ENCODE measurements around the gene STARD10. TPM values are rescaled to one million over a fixed set of nuclear protein-coding genes. Genes with fewer than 3 reads are reported as not detected.

STARD10 gene
- total and polyA plus RNA-seq, 9 of the 15 experiments (the other 6 are each of a cell fraction or from before 2014, with no cell fraction given) = 0.15 to 52.9 (median 32.3) TPM

GRCh38 chr11:72736452-72737069 lies 57.3 kb downstream of the STARD10 start (continued):
- TF ChIP-seq MYBL2 (IDR thresholded peaks at IDR 0.05; ENCODE audit: low read depth) (no peak), MYBL2 (CRISPR knock-in tag; IDR thresholded peaks at IDR 0.05; ENCODE audit: borderline replicate concordance) (no peak), PML (IDR thresholded peaks at IDR 0.05; ENCODE audit: low read length) (no peak), ZNF165 (CRISPR knock-in tag; IDR thresholded peaks at IDR 0.05; ENCODE audit: borderline replicate concordance) (no peak), GABPB1 (CRISPR knock-in tag; IDR thresholded peaks at IDR 0.05) (no peak; the same call in 1 of the 2 replicates), NFE2 (IDR thresholded peaks at IDR 0.05; ENCODE audit: low read depth) (no peak), ZNF592 (IDR thresholded peaks at IDR 0.05) (peak; percentile 87), CEBPB (tag; IDR thresholded peaks at IDR 0.05) (peak; percentile 84), TOE1 (IDR thresholded peaks at IDR 0.05; ENCODE audit: borderline replicate concordance) (no peak), TOE1 (CRISPR knock-in tag; IDR thresholded peaks at IDR 0.05; ENCODE audit: borderline replicate concordance, low read depth) (no peak), LARP7 (IDR thresholded peaks at IDR 0.05) (0 out of 2 replicates have a peak, but pooled peaks have one; percentile 18), ZZZ3 (IDR thresholded peaks at IDR 0.05) (no peak), RBM34 (IDR thresholded peaks at IDR 0.05; ENCODE audit: borderline replicate concordance, insufficient read depth, low read length) (no peak), CCNT2 (IDR thresholded peaks at IDR 0.05; ENCODE audit: borderline replicate concordance, extremely low read depth, insufficient read length, low read depth, low read length) (no peak), CHCHD3 (CRISPR knock-in tag; IDR thresholded peaks at IDR 0.05) (no peak), TFE3 (CRISPR knock-in tag; IDR thresholded peaks at IDR 0.05) (no peak), EGR1 (conservative IDR thresholded peaks at IDR 0.05) (peak; percentile 47; the same call in 1 of the 2 replicates), SMARCA4 (IDR thresholded peaks at IDR 0.05) (peak; percentile 58), ZNF124 (CRISPR knock-in tag; IDR thresholded peaks at IDR 0.05) (no peak), KLF1 (tag; IDR thresholded peaks at IDR 0.05) (no peak), HDAC8 (tag; IDR thresholded peaks at IDR 0.05) (no peak), E2F1 (CRISPR knock-in tag; IDR thresholded peaks at IDR 0.05) (no peak), CREB1 (IDR thresholded peaks at IDR 0.05) (peak; percentile 65), CREB1 (CRISPR knock-in tag; IDR thresholded peaks at IDR 0.05) (no peak; the same call in 1 of the 2 replicates), HEY1 (CRISPR knock-in tag; IDR thresholded peaks at IDR 0.05; ENCODE audit: borderline replicate concordance) (no peak)

Data from K562 (cell line).